GM18868 (cell line): ENCODE measurements around the gene TTF2.

Experiments
- ATAC-seq: cut with Tn5 transposase; IDR thresholded peaks from one replicate; pipeline ENCODE4 v1.9.1; 2021; ENCODE audit warnings: mild to moderate bottlenecking, moderate library complexity; ENCODE audit not compliant: unreplicated experiment

Gene TTF2

DNA sequence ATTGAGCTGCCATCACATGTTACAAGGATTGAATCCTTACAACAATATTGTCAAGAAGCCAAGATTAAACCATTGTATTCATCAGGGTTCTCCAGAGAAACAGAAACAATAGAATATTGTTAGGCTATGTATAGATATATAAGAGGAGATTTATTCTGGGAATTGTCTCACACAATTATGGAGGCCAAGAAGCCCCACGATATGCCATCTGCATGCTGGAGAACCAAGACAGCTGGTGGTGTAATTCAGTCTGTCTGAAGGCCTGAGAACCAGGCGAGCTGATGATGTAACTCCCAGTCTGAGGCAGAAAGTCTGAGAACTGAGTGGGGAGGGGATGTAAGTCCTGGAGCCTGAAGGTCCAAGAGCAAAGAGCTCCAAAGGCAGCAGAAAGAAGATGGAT is 14.5 kb upstream of the TTF2 start:
- no peak for ATAC-seq

GRCh38 chr1:117046781-117047180 is 13.3 kb upstream of the TTF2 start:
- no peak for ATAC-seq

- ATAC-seq = no peak
Measured at GRCh38 chr1:117047271-117047670, 12.9 kb upstream of the TTF2 start.

GRCh38 chr1:117049857-117050256 is 10.3 kb upstream of the TTF2 start:
- no peak for ATAC-seq

DNA sequence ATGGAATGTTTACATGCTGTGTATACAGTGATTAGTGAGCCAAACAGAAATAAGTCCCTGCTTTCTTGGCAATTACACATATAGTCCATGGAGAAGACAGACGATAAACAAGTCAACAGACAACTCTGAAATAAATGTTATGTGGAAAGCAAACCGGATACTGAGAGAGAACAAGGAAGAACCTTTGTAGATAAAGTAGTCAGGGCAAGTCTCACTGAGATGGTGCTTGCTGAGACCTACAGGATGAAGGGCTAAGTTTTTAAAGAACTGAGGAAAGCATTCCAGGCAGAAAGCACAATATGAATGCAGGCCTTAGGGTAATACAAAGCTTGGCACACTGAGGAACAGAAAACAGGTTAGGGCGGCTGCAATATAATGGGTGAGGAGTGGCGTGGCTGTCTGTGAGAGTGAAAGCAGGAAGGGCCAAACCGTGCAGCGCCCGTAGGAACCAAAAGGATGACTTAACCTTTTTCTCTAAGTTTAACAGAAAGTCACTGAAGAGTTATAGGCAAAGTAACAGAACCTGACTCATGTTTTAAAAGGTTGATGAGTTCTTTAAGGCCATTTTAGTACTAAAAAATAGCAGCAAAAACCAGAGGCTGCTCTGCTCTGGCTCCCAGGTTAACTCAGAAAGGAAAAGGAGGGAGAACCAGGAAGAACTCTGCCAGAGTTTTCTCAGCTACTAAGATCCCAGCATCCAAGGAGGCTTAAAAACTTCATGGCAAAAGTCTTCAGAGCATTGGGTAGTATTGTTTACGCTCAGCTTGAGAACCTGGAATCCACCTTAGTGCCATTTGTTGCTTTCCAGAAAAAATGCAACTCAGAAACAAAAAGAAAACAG is 8.7 kb upstream of the TTF2 start:
- ATAC-seq = peak; percentile 90

DNA sequence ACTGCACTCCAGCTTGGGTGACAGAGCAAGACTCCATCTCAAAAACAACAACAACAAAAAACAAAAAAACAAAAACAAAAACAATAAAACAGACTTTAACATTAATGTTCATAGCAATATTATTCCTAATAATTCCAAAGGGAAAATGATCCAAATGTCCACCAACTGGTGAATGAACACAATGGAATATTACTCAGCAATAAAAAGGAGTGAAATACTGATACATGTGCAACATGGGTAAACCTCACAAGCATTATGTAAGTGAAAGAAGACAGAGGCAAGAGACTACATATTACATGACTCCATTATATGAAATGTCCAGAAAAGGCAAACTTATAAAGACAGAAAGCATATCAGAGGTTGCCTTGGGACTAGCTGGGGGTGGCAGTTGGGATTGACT is 6.1 kb upstream of the TTF2 start:
- ATAC-seq = no peak

GRCh38 chr1:117058810-117059209 is 1.3 kb upstream of the TTF2 start:
- no peak for ATAC-seq

- ATAC-seq = peak; percentile 19
Measured at GRCh38 chr1:117059334-117059677, 820 bp upstream of the TTF2 start.

- peak; percentile 8 for ATAC-seq
Measured at GRCh38 chr1:117060441-117061317, 553 bp downstream of the TTF2 start.

DNA sequence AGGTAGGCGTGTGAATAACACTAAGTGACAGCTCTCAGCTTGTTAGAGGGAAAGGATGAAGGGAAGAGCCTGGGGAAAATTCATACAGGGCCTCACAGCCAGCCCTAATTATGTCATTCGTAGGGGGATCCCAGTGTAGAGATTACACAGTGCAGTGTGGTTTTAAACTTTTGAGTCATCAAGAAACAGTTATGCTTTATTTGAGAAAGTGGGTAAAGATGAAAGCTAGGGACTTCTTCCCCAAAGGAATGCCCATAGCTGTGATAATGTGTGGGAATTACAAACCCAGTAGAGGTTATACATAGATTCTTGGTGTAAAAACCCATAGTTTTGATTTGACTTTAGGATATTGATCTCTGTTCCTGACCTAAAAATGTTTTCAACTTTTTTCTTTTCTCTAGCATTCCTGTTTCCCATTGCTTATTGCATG is 1.9 kb downstream of the TTF2 start:
- ATAC-seq = peak; percentile 49

DNA sequence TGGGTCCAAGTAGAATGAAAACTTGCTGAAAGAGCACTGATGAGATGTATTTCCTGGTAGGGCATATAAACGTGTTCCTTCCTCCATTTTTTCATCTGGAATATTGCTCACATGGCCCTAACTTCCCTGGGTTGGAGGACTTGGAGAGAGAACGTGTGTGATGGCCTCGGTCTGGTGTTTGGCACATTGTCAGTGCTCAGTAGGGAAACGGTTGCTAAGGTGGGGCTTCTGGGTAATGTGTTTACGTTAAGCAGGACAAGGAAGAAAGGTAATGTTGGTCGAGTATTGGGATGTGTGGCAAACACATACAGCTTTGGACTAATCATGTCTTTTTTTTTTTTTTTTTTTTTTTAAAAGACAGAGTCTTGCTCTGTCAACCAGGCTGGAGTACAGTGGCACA is 6.2 kb downstream of the TTF2 start:
- ATAC-seq = no peak

DNA sequence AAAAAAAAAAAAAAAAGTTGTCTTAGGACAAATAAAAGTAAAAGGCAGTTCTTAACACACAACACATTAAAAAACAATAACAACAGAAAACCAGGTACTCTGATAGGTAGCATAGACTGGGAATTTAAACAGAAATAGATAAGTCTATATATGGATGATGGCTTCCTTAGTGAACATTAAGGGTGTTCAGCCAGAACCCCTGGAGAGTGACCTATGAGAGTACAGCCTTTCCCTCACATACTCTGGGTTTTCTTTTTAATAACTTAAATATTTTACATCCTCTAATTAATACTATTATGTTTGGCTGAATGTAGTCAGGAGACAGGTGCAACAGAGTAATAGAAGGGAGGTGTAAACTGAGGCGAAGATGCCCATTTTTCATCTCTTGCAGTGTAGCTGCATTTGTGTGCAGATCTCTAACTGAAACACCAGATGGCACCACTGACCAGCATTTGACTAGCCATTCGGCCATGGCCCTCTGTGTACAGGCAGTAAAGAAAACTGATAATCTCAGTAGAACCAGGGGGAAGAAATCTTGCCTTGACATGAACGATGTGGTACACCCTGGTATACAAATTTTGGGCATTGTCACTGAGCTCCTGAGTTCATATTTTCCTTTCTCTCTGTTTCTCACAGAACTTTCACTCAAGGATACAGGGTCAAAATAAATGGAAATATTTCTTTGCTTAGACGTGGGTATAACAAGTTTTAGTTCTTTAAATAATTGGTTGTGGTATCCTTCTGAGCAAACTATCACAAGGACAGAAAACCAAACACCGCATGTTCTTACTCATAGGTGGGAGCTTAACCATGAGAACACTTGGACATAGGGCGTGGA is 7.6 kb downstream of the TTF2 start:
- peak; percentile 67 for ATAC-seq

GRCh38 chr1:117068580-117068979 is 8.5 kb downstream of the TTF2 start:
- no peak for ATAC-seq

DNA sequence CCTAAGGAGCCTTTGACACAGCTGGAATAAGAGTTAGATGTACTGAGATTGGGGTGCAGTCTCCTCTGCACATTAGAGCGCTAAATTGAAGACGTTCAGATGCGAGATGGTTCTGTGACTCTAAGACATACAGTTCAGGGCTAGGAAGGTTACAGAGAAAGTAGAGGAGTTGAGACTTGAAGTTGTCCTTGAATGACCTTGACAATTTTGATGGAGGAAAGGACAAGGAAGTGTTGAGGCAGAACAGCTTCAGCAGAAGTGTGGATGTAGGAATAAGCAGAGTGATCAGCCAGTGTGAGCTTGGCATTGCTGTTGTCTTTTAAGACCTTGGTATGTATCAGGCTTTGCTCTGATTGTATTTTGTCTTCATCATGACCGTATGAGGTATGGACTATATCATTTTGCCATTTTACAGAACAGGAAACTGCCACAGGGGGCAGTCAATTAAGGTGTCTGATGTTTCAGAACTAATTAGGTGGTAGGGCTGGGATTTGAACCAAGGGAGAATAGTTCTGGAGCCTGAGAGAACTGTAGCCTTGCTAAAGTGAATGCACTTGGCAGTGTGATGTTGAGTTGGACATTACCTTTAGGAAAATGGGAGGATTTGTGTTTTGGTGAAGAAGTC is 9.2 kb downstream of the TTF2 start:
- ATAC-seq = no peak

- peak; percentile 72 for ATAC-seq
Measured at GRCh38 chr1:117070124-117070523, 10.0 kb downstream of the TTF2 start.

DNA sequence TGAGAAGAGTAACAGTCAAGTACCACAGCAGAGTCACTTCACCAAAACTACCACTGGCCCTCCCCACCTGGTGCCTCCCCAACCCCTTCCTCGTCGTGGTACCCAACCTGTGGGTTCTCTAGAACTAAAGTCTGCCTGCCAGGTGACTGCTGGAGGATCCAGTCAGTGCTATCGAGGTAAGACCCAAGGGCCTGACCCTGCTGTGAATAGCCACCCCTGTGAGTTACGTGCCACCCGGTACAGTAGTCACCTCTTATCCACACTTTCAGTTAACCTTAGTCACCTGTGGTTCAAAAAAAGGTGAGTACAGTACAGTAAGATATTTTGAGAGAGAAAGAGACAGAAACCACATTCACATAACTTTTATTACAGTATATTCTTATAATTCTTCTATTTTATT is 16.5 kb downstream of the TTF2 start:
- ATAC-seq = no peak

DNA sequence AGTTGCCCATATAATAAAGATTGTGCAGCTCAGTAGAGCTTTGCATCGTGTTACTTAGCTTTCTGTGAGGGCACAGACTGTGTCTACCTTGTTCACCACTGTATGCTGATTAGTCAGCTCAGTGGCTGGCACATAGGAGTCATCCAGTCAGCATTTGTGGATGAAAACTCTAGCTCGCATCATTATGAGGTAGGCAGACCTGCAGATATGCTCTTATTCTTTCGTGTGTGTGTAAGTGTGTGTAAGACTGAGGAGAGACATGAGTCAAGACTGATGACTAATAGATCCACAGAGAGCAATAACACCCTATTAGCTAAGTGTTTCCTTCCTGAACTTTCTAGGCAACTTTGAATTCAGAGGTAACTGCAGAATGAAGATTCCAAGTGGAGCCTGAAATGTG is 17.1 kb downstream of the TTF2 start:
- ATAC-seq = no peak

DNA sequence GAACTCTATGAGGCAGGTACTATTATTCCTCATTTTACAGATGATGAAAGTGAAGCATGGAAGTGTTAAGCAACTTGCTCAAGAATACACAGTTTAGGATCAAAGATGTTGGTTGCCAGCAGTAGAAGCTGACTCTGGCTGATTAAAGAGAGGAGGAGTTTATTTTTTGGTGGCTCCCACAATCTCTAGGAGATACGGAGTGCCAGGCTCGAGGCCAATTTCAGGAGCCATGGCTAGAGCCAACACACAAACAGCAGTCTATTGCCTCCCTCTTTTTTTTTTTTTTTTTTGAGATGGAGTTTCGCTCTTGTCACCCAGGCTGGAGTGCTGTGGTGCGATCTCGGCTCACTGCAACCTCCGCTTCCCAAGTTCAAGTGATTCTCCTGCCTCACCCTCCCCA is 19.6 kb downstream of the TTF2 start:
- ATAC-seq = no peak

- no peak for ATAC-seq
Measured at GRCh38 chr1:117084231-117084630, 24.1 kb downstream of the TTF2 start.

DNA sequence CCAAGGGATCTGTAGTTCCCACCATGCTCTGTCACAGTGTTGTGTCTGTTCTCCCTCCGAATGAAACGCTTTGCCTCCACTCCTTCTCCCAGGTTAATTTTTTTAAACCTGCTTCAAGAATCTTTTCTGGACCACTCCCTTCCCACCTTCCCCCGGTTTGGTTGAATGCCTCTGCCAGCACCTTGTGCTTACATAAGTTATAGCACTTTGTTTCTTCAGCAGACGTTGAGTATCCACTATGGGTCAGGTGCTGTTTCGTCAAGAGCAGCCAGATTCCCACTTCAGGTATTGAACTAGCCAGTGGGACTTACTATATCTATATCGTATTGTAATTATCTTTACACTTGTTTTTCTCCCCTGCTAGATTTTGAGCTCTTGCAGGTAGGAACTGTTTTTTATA is 27.6 kb downstream of the TTF2 start:
- ATAC-seq = no peak

GRCh38 chr1:117089996-117090395 is 29.9 kb downstream of the TTF2 start:
- ATAC-seq = no peak
